Fibroblast of skin of abdomen (primary cell): Measurements from ENCODE around the gene CPNE7.

Source experiments
- DNase-seq: peaks from one replicate; pipeline ENCODE4 v3.0.0-alpha.2; 2013

Gene CPNE7

GRCh38 chr16:89549007-89549700, 26.4 kb upstream of the CPNE7 start:
- DNase-seq: no peak

DNA sequence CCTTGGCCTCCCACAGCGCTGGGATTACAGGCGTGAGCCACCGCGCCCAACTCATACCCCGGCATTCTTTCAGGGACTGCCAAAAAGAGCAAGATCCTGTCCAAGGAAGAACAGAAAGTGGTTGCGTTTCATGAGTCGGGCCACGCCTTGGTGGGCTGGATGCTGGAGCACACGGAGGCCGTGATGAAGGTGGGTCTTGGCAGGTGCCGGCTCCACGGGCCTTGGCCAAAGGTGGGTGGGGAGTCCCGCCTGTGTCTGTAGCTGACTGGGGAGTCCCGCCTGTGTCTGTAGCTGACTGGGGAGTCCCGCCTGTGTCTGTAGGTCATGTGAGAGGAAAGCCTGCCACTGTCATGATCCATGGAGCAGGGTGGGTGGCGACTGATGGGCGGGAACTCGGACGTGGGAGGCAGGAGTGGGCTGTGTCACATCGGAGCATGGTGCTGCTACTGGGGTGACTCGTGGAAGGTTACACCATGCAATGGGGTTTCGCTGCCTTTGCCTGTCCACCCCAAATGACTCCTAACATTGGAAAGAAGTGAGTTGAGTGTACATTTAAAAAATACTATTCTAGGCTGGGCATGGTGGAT, 25.0 kb upstream of the CPNE7 start:
- no peak for DNase-seq

DNA sequence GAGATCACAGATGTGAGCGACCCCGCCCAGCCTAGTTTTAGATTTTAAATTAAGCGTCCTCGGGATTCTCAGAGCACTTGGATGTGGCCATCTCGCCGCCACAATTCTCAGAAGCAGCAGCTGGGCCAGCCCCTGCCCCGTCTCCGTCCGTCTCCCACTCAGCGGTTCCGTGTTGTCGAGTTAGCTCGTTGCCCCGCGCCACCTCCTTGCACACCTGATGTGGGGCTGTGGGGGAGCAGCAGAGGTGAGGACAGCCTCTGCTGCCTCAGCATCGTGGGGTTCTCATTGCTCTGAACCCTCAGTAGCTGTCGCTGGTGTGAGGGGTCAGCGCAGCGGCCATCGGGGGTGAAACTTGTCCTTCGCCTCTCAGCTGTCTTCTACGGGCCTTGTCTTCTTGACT, 23.2 kb upstream of the CPNE7 start:
- no peak for DNase-seq

DNA sequence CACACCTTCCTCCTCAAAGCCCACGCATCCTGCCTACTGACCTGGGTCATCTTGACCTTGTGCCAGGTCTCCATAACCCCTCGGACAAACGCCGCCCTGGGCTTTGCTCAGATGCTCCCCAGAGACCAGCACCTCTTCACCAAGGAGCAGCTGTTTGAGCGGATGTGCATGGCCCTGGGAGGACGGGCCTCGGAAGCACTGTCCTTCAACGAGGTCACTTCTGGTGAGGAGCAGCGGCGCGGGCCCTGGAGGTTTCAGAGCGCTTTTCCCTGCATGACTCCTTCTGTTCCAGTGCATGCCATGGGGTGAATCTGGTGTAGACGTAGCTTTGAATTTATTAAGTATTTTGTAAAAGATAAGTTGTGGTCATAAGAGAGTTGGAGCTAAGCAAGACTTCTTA, 22.6 kb upstream of the CPNE7 start:
- DNase-seq: no peak

- DNase-seq: no peak
Measured at GRCh38 chr16:89553733-89554132, 21.8 kb upstream of the CPNE7 start.

DNA sequence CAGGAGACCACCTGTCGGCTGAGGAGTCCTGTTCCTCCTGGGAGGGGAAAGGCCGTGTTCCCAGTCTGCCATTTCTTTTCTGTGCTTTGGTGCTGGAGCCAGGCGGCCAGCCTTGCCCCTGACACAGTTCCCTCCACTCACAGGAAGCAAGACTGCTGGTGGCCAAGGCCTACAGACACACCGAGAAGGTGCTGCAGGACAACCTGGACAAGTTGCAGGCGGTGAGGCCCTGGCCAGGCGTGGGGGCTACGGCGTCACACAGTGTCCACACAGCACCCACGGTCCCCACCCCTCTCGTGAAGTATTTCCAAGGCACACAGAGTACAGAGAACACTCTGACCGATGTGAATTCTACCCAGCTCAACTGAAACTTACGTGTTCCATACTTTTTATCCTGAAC, 21.2 kb upstream of the CPNE7 start:
- no peak for DNase-seq

GRCh38 chr16:89555265-89555664, 20.3 kb upstream of the CPNE7 start:
- DNase-seq: no peak

- DNase-seq: no peak
Measured at GRCh38 chr16:89555780-89556179, 19.8 kb upstream of the CPNE7 start.

- DNase-seq: peak; percentile 57
Measured at GRCh38 chr16:89556750-89557689, 18.5 kb upstream of the CPNE7 start.

- no peak for DNase-seq
Measured at GRCh38 chr16:89557690-89558490, 17.7 kb upstream of the CPNE7 start.

DNA sequence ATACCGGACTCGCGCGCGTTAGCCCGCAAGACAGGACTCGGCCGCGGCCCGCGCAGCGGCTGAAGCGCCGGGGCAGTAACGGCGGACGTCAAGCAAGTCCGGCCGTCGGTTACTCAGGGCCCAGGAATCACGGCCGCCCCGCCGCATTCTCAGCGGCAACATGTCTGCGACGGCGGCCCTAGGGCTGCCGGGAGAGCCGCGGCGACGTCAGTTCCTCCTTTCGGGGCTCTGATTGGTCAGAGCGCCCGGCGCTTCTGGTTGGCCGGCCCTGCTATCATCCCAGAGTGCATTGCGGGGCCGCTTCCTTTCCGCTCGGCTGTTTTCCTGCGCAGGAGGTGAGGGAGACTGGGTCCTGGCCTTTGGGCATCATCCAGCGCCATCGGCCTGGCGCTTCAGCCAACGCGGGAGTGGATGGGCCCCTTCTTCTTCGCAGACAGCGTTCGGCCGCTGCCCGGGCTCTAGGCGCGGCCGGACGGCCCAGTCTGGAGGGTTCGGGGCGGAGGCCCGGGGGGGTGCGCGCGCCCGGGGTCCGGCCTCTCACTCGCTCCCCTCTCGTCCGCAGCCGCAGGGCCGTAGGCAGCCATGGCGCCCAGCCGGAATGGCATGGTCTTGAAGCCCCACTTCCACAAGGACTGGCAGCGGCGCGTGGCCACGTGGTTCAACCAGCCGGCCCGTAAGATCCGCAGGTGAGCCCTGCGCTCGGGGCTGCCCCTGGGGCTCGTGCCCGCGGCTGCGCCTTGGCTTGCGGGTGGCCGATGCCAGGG, 15.0 kb upstream of the CPNE7 start, which contains the start of gene RPL13:
TSS of gene RPL13 (plus strand) at position 305 of the 764 bp plus-strand sequence. CDS start at position 583, 278 bp downstream.
- DNase-seq: peak; percentile 96

- DNase-seq: no peak
Measured at GRCh38 chr16:89561142-89561883, 14.2 kb upstream of the CPNE7 start.

DNA sequence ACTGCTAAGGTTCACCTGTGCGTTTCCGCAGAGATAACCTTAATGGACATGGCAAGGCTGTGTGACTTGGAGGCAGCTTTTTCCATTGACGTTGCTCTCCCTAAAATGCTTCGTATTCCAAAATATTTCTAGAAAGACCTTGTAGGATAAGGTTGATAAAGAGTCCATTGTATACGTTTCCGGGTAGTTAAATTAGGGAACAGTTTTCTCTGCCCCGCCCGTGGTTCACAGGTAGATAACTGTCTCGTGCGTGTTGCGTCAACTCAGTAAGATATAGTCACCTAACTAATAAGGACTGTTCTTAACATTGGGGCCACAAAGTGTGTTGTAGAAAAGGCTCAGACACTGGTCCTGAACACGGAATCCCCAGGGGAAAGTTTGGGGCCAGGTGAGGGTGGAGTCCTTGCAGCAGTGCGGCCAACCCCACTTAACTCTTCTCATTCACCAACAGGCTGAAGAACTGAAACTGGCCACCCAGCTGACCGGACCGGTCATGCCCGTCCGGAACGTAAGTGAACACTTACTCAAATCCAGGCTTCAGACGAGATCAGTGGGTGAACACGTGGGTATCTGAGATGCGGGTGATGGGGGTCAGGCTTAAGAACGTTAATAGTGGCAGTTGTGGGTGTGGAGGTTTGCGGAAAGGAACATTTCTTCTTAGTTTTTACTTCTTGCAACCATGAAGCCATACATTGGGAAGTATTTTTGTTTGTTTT, 13.5 kb upstream of the CPNE7 start:
- DNase-seq: no peak

- DNase-seq: no peak
Measured at GRCh38 chr16:89562939-89563338, 12.6 kb upstream of the CPNE7 start.

DNA sequence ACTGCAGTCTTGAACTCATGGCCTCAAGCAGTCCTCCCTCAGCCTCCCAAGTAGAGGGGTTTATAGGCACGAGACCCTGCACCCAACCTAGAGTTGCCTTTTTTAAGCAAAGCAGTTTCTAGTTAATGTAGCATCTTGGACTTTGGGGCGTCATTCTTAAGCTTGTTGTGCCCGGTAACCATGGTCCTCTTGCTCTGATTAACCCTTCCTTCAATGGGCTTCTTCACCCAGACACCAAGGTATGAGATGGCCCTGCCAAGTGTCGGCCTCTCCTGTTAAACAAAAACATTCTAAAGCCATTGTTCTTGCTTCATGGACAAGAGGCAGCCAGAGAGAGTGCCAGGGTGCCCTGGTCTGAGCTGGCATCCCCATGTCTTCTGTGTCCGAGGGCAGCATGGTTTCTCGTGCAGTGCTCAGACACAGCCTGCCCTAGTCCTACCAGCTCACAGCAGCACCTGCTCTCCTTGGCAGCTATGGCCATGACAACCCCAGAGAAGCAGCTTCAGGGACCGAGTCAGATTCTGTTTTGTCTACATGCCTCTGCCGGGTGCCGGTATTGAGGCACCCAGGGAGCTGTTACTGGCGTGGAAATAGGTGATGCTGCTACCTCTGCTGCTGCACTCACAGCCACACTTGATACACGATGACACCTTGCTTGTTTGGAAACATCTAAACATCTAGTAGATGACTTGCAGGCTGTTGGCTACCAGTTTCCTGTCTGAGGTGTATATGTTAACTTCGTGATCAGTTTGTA, 11.7 kb upstream of the CPNE7 start:
- DNase-seq: no peak

DNA sequence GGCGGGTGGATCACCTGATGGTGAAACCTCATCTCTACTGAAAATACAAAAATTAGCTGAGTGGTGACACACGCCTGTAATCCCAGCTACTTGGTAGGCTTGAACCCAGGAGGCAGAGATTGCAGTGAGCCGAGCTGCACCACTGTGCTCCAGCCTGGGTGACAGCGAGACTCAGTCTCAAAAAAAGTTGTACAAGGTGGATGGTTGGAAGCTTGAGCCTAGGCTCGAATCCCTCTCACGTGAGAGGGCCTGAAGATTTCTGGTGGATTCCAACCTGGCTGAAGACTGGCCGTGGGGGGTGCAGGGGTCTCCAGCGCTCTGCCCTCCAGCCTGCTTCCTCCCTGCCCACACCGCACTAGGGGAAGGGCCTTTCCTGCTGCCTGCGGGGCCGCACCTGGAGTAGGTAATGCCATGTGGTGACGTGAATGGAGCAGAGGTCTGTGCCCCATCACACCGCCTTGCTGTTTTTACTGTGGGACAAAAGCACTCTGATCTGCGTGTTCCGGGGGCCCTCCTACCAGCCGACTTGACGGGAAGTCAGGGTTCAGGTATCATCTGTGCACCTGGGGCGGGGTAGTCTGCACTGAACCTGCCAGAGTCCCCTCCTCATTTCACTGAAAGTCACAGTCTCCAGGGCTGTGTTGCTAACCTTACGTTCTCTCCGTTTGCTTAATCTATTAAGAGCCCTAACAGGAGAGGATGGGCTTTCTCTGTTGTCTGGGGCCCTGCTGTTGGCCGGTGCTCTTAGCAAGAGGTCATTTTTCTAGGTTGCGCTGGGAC, 10.9 kb upstream of the CPNE7 start:
- no peak for DNase-seq

DNA sequence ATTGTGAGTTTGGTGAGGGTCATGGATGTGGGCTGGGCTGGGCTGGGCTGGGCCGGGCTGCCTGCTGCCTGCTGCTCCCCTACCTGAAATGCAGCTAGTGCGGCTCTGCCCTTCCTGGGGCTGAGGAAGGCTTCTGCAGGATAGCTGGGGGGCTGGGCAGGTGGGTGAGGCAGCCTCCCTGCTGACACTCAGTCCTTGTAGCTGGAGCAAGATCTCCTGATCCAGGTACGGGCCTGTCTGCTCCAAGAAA, 10.4 kb upstream of the CPNE7 start:
- no peak for DNase-seq

DNA sequence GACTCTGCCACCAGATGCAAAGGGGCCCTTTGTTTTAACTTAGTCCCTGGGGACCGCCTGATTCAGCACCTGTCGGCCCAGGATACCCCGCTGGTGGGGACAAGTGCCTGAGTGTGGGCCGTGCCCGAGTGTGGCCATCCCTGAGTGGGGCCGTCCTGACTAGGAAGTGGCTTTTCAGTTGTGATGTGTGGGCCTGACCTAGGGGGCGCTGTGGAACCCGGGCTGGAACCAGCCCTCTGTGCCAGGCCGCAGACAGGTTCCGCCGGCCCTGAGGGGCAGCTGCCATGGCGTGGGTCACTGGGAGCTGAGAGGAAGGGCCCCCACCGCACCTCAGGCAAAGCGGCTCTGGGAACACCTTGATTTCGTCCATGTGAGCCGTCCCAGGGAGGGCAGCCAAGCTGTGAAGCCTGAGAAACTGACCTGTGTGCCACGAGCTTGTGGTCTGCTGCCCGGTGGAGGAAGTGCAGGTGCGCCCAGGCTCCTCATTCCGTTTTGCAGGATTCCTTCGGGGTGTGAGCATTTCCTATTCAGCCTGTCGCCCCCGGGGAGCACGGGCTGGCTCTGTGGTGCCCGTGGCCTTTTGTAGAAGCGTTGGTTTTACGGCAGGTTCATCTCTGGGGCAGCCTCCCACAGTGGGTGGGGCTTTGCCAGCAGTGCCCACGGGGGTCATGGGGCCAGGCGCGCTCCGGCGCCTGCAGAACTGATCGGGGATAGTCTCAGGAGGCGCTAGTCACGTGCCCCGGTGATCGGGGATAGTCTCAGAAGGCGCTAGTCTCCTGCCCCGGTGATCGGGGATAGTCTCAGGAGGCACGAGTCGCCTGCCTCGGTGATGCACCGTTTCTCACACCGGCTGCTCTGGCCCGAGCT, 9.8 kb upstream of the CPNE7 start:
- no peak for DNase-seq
